Fibroblast of skin of abdomen (primary cell): ENCODE data around the gene ADGRE3.
"Not testable (repeated sequence)": the region's sequence is repeated elsewhere in the genome, so short reads cannot be mapped to it uniquely, and the experiment has no call there.

Source experiments
- DNase-seq: peaks from one replicate; pipeline ENCODE4 v3.0.0-alpha.2; 2013

ADGRE3 gene

GRCh38 chr19:14661372-14661924 lies 13.2 kb downstream of the ADGRE3 start:
- no peak for DNase-seq

- no peak for DNase-seq
Measured at GRCh38 chr19:14659874-14660489, 14.7 kb downstream of the ADGRE3 start.

GRCh38 chr19:14655726-14656125 lies 18.9 kb downstream of the ADGRE3 start:
- no peak for DNase-seq

- DNase-seq = no peak
Measured at GRCh38 chr19:14654786-14655560, 19.7 kb downstream of the ADGRE3 start.

GRCh38 chr19:14650161-14650560 lies 24.5 kb downstream of the ADGRE3 start:
- DNase-seq = no peak

DNA sequence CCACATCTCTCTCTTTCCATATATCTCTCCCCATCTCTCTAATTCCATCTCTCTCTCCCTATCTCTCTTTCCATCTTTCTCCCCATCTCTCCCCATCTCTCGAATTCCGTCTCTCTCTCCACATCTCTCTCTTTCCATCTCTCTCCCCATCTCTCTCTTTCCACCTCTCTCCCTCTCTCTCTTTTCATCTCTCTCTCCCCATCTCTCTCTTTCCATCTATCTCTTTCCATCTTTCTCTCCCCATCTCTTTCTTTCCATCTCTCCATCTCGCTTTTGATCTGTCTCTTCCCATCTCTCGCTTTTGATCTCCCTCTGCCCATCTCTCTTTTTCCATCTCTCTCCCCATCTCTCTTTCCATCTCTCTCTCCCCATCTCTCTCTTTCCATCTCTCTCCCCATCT lies 25.6 kb downstream of the ADGRE3 start:
- no peak for DNase-seq

DNA sequence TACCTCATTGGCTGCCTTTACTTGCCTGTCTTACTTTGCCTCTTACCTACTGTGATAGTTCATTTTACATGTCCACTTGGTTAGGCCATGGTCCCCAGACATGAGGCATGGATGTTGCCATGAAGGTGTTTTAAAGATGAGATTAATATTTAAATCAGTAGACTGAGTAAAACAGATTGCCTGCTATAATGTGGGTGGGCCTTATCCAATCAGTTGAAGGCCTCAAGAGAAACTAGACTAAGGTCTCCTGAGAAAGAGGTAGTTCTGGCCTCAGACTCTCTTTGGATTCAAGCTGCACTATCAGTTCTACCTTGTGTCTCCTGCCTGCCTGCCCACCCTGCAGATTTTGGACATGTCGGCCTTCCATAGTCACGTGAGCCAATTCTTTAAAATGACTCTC lies 26.1 kb downstream of the ADGRE3 start:
- no peak for DNase-seq

- DNase-seq = no peak
Measured at GRCh38 chr19:14639536-14640277, 34.9 kb downstream of the ADGRE3 start.

DNA sequence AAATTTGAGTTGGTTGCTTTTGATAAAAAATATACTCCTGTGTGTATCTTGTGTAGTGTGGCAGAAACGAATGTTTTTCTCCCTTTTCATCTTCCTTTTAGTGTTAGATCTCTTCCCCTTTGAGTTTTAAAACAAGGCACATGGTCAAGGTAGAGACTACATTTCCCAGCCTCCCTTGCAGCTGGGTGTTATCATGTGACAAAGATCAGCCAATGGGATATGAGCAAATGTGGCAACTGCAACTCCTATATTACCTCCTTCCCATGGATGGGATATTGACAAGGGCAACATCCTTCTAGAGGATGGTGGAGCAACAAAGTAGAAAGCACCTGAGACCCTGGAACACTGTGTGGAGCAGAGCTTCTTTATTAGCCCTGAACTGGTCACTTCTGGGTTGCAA lies 42.4 kb downstream of the ADGRE3 start:
- no peak for DNase-seq

DNA sequence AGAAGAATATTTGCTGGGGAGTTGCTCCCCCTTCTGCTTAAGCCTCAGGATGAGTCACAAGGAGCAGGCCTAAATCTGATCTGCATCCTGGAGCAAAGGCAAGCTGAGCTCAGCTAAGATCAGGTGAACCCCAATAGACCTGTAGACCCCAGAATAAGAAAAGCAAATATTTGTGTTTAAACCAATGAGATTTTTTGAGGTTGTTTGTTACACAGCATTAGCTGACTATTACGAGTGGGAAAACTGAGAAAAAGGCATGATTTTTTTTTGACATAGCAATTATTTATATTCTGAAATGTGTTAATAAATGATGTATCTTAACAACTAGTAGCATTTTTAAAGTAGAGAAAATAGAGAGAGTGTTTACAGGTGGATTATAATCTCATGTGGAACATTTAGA lies 45.1 kb downstream of the ADGRE3 start:
- no peak for DNase-seq

DNA sequence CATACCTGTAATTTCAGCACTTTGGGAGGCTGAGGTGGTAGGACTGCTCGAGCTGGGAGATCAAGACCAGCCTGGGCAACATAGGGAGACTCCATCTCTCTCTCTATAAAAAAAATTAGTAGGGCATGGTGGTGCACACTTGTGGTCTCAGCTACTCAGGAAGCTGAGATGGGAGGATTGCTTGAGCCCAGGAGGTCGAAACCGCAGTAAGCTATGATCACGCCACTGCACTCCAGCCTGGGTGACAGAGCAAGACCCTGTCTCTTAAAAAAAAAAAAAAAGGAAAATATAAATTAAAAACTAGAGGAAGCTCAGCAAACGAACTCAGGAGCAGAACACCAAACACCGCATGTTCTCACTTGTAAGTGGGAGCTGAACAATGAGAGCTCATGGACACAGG lies 50.2 kb downstream of the ADGRE3 start:
- not testable (repeated sequence) for DNase-seq

- DNase-seq = no peak
Measured at GRCh38 chr19:14619404-14619803, 55.2 kb downstream of the ADGRE3 start.

DNA sequence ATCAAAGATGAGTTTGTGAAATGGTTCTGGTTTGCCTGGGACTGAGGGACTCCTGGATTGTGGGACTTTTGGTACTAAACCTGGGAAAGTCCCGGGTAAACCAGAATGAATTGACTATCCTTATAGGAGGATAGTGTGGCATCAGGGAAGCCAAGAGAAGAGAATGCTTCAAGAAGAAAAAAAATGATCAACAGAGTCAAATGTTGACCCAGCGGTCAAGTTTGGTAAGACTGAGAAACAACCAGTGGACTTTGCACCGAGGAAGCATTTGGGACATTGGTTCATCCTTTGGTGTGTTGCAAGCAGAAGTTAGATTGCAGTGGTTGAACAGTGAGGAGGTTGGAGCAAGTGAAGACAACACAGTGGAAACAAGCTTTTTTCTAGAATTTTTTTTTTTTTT lies 58.2 kb downstream of the ADGRE3 start:
- DNase-seq = no peak

DNA sequence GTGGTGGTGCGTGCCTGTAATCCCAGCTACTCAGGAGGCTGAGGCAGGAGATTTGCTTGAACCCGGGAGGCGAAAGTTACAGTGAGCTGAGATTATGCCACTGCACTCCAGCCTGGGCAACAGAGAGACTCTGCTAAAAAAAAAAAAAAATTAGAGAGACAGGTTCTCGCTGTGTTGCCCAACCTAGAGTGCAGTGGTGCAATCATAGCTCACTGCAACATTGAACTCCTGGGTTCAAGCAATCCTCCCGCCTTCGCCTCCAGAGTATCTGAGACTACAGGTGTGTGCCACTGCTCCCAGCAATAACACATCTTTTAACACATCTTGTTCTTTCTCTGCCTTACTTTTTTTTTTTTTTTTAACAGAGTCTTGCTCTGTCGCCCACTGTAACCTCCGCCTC lies 59.0 kb downstream of the ADGRE3 start:
- no peak for DNase-seq

GRCh38 chr19:14614099-14614412 lies 60.6 kb downstream of the ADGRE3 start:
- no peak for DNase-seq

DNA sequence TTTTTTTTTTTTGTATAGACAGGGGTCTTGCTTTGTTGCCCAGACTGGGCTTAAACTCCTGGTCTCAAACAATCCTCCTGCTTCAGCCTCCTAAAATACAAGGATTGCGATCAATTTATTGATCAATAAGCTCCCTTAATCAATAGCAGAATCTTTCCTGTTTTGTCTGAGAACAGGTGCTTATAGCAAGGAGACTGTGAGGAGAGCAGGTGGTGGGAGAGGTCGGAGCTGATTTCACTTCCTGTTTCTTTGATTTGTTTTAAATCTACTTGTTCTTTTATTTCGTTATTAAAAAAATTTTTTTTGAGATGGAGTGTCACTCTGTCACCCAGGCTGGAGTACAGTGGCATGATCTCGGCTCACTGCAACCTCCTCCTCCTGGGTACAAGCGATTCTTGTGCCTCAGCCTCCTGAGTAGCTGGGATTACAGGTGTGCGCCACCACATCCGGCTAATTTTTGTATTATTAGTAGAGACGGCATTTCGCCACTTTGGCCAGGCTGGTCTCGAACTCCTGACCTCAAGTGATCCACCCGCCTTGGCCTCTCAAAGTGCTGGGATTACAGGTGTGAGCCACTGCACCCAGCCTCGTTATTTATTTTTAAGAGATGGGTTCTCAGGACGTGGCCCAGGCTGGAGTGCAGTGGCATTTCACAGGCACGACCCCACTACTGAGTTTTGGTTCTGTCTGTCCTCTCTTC lies 61.1 kb downstream of the ADGRE3 start:
- DNase-seq = not testable (repeated sequence)

DNA sequence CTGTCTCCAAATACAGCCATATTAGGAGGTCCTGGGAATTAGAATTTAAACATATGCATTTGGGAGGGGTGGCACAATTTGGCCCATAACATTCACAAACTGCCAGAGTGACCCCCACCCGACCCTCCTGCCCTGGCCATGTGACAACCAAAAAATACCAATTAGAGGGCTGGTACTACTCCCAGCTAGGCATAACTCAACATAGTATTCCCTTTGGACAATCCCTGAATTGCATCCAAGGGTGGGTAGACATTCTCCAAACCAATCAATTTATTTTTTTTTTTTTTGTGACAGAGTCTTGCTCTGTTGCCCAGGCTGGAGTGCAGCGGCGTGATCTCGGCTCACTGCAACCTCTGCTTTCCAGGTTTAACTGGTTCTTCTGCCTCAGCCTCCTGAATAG lies 62.0 kb downstream of the ADGRE3 start:
- no peak for DNase-seq

GRCh38 chr19:14612242-14612641 lies 62.4 kb downstream of the ADGRE3 start:
- DNase-seq = not testable (repeated sequence)

DNA sequence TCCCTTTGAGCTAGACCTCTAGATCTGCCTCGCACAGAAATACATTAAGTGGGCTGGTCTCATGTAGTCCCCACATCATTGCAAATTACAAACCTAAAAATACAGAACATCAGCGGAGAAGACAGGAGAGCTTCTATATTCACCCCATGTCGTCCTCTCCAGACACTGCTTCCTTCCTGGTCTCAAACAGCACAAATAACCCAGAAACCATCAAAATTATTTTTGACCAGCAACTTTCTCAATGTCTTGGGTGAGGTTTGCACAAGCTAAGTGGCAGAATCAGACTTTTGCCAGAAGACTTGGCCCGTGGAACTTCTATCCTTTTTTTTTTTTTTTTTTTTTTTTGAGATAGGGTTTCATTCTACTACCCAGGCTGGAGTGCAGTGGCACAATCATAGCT lies 63.6 kb downstream of the ADGRE3 start:
- no peak for DNase-seq

GRCh38 chr19:14606627-14607026 lies 68.0 kb downstream of the ADGRE3 start:
- no peak for DNase-seq

DNA sequence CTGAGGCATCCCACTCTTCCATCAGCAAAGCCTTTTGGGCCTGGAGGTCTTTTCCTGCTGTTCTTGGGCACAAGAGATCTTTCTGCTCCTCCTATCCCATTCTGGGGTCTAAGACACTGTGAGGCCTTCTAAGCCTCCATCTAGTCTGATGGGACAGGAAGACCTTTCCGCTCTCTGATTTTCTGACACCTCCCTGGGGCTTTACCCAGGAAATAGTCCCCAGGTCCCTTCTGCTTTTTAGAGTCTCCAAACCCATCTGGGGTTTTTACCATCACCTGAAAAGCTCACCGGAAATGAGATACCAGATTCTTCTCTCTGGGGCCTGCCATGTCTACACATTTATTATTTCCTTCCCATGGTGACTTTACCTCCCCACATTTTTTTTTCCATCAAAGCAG lies 70.7 kb downstream of the ADGRE3 start:
- DNase-seq = no peak

DNA sequence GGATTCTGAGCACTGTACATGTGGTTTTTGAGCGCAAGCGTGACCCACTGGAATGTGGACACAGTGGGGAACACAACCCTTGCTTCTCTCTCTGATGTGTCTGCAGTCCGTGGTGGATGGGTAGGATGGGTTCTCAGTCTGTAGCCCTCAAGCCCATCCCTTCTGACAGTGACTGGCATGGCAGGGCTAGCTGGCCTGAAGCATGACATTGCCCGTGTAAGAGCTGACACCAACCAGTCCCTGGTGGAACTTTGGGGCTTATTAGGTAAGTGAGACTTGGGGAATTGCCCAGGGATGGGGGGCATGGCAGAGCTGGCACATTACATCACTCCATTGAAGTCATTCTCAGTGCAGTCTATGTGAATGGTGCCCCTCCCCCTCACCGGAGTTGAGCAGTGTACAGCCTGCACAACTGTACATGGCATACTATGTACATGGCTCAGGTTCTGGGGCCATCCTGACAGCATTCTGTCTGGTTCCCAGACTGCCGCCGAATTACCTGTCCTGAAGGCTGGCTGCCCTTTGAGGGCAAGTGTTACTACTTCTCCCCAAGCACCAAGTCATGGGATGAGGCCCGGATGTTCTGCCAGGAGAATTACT lies 75.0 kb downstream of the ADGRE3 start:
- DNase-seq = no peak

DNA sequence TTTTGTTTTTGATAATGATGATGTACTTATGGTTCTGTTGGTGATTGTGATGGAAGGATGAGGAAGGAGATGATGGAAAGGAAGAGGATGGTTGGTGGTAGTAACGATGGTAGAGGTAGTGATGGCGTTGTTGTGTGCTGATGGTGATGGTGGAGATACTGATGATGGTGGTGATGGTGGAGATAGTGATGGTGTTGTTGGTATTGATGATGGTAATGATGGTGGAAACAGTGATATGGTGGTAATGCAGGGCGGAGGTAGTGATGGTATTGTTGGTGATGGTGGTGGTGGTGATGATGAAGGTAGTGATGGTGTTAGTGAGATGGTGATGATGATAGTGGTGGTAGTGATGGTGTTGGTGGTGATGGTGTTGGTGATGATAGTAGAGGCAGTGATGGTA lies 79.1 kb downstream of the ADGRE3 start:
- no peak for DNase-seq
